GM21825 (cell line): Measurements from ENCODE around the gene MAP3K2.

Experiments used
- ATAC-seq: cut with Tn5 transposase; IDR thresholded peaks from one replicate; pipeline ENCODE4 v1.9.1; 2021; ENCODE audit warnings: mild to moderate bottlenecking, moderate library complexity; ENCODE audit not compliant: unreplicated experiment

Gene MAP3K2

DNA sequence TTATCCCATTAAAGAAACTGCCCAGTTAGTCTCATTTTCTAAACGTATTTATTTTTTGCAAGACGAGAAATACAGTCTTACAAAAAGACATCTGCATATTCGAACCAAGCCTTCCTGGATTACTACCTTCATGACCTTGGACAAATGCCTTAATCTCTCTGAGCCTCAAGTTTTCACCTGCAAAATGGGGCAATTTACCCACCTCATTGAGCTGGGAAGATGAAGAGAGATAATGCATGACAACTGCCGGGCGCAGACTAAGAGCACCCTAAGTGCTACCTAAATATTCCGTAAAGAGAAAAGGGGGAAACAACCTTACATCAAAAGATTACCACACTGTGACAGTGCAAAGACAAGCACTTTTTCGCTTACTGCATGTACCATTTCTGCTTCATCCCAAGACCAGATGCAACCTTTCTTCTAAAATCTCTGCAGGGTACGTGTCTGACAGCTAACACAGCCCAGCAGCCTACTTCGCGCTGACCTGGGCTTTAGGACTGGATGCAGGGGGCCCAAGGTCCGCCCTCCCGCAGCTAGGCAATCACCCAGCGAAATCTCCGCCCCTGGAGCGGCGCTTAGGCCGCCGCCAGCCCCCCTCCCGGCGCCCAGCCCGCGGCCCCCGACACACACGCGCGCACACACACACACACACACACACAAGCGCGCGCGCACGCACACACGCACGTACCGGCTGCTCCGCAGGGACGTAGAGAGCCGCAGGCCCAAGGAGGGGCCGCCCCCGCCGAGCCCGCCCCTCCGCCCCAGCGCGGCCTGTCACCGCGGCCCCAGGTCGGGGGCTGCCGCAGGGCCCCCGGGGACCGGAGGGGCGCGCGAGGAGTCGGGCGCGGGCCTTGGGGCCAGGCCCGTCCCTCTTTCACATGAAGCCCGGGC, 766 bp downstream of the MAP3K2 start:
- ATAC-seq: peak; percentile 66

DNA sequence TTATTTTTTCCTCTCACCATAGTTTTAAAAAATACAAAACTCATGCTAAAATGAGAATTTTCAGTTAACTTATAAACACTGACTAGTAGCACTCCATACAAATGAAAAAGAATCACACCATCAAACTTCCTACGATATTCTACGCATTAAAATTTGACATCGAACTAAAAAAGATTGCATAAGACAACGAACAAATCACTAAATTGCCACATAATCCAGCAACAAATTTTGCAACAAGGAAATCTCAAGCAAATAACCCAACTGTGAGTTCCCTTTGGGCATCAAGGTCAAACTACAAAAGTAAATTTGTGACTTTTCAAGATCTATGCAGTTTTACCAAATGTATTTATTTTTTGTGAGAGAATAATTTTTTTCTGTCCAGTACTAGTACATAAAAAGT, 1.5 kb downstream of the MAP3K2 start:
- ATAC-seq: no peak

- ATAC-seq: no peak
Measured at GRCh38 chr2:127384529-127384928, 3.2 kb downstream of the MAP3K2 start.

DNA sequence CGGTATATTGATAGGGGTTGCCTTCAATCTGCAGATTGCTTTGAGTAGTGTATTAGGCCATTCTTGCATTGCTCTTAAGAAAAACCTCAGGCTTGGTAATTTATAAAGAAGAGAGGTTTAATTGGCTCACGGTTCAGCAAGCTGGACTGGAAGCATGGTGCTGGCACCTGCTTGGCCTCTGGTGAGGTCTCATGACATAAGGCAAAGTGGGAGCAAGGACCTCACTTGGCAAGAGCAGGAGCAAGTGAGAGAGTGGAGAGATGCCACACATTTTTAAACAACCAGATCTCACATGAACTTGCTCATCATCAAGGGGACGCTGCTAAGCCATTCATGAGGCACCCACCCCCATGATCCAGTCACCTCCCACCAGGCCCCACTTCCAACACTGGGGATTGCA, 4.9 kb downstream of the MAP3K2 start:
- no peak for ATAC-seq

DNA sequence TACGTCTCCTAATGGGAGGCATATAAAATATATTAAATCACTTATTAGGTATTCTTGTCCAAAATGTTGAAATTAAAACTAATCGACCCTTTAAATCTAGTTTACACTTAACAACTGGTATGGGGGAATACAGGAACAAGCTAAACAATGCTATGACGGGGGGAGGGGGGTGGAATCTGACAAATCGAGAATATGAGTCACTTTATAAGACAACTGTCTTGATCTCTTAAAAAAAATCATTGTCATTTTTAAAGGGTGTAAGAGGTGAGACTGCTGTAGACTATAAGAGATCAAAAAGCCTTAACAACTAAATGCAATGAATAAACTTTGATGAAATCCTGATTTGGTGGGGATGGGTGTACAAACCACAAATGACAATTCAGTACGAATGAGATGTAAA, 6.0 kb downstream of the MAP3K2 start:
- ATAC-seq: no peak

DNA sequence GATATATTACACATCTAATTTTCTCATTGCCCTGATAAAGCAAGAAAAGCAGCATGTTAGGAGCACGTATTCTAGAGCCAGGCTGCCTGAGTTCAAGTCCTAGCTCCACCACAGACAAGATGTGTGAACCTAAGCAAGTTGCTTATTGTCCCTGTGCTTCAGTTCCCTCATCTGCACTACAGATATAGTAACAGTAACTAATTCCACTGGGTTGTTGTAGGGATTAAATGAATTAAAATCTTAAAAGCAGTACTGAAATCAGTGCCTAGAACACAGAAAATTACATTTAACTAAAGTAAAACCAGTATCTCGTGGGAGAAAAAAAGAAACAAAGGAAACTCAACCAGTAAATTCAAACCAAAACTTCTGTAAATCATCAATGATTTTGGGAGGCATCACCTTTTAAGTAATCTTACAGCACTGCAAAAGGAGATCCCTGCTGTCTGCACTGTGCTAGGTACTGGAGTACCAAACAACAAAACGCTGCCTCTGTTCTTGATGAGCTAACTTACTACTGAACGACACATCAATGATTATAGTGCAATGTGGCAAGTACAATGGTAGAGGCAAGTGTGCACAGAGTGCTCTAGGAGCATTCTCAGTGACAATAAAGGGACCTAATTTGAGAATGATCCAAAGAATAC, 7.9 kb downstream of the MAP3K2 start:
- peak; percentile 60 for ATAC-seq

- no peak for ATAC-seq
Measured at GRCh38 chr2:127378720-127379119, 9.1 kb downstream of the MAP3K2 start.

- ATAC-seq: no peak
Measured at GRCh38 chr2:127377262-127377661, 10.5 kb downstream of the MAP3K2 start.

DNA sequence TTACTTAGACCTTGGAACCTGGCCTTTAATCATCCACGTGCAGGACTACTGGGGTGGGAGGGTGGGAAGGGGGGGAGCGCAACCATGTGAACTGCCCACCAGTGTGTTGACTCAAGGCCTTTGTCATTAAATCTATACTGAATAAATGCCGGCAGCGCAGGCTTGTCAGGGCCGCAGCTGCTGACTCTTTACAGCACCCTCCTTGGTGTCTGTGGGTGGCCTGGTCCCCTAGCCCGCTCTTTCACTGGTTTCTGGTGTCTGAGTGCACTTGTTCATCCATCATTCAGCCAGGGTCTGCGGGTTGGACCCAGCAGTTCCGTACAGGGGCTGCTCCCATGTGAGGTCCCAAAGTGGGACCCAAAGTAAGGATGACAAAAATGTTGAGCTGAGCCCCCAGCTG, 11.5 kb downstream of the MAP3K2 start:
- no peak for ATAC-seq

DNA sequence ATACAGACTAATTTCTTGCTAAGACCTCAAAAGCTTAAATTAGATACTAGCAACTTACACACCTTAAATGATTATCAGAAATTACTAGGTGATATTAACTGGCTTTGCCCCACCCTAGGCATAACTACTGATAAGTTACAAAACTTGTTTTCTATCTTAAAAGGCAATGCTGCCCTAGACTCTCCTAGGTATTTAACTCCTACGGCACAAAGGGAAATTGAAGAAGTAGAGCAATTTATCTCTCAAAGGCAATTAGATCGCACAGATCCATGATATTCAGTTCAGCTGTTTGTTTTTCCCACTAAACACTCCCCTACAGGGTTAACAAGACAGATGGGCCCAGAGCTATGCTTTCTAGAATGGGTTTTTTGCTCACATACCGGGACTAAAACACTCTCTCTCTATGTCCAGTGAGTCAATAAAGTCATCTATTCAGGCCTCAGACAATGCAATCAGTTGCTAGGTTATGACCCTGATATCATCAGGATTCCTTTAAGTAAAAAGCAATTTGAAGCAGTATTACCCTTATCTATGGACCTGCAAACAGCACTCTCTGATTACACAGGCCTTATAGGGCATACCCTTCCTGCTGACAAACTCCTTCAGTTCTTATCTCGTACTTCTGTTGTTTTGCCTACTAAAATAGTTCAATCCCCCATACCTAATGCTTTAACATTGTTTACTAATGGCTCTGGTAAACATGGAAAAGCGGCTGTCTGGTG, 14.3 kb downstream of the MAP3K2 start:
- ATAC-seq: no peak

DNA sequence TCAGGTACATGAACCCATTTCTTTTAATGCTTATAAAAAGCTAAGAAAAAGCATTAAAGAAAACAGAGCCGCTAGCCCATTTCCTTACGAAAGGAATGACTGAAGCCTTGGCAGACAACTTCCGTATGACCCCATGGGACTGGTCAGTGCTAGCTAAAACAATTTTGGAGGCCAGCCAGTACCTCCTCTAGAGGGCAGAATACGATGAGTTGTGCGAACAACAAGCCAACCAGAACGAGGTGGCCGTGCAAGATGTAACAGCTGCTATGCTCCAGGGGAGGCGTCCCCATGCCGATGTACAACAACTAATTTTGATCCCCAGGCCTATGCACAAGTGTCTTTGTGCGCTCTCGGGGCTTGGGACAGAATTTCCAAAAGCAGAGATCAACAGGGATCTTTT, 16.7 kb downstream of the MAP3K2 start:
- ATAC-seq: no peak

- ATAC-seq: no peak
Measured at GRCh38 chr2:127370010-127370409, 17.8 kb downstream of the MAP3K2 start.

DNA sequence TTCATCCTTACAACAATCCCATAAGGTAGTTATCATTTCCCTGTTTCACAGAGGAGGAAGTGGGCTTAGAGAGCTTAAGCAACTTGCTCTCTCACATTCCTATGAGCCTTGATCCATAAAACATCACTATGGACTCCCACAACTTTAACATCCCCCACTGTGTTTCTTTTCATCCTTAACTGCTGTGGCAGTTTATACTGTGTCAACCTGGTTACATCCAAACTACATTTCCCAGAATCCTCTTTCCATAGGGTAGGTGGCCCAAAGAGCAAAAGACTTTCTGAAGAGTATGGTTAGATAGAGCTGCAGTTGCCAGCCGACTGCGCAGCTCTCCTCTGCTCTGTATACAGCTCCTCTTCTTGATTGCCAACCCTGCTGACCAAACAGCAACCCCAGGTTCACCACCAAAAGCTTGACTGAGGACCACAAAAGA, 22.5 kb downstream of the MAP3K2 start:
- no peak for ATAC-seq

GRCh38 chr2:127362971-127363370, 24.8 kb downstream of the MAP3K2 start:
- no peak for ATAC-seq

GRCh38 chr2:127361929-127362885, 25.6 kb downstream of the MAP3K2 start:
- ATAC-seq: no peak

DNA sequence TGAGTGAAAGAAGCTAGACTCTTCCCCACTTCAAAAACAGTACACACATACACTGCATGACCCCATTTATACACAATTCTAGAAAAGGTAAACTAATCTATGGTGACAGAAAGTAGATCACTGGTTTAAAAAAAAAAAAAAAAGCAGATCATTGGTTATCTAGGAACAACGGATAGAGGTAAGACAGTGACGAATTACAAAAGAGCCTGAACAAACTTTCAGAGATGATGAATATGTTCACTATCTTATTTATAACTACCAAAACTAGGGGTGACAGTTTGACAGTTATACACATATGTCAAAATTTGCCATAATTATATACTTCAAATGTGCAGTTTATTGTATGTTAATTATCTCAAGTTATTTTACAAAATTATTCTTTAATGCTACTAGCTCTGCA, 27.5 kb downstream of the MAP3K2 start:
- no peak for ATAC-seq

DNA sequence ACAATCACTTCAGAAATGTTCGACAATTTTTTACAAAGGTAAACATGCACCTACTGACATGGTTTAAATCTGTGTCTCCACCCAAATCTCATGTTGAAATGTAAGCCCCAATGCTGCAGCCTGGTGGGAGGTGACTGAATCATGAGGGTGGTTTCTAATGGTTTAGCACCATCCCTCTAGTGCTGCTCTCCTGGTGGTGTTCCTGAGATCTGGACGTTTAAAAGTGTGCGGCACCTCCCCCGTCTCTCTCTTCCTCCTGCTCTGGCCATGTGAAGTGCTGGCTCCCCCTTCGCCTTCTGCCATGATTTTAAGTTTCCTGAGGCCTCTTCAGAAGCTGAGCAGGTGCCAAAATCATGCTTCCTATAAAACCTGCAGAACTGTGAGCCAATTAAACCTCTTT, 28.3 kb downstream of the MAP3K2 start:
- ATAC-seq: no peak

- no peak for ATAC-seq
Measured at GRCh38 chr2:127358971-127359370, 28.8 kb downstream of the MAP3K2 start.

DNA sequence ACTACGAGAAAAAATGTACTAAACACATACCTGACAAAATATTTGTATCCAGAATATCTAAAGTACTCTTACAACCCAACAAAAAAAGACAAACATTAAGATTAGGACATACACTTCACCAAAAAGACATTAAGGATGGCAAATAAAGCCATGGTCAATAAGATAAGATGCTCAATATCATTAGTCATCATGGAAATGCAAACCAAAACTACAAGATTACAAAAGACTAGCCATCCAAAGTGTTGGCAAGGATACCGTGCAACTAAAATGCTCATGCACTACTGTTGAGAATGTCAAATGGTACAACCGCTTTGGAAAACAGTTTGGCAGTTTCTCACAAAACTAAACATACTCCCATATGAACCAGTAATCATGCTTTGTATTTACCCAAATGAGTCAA, 29.7 kb downstream of the MAP3K2 start:
- no peak for ATAC-seq

GRCh38 chr2:127357591-127357990, 30.2 kb downstream of the MAP3K2 start:
- no peak for ATAC-seq

DNA sequence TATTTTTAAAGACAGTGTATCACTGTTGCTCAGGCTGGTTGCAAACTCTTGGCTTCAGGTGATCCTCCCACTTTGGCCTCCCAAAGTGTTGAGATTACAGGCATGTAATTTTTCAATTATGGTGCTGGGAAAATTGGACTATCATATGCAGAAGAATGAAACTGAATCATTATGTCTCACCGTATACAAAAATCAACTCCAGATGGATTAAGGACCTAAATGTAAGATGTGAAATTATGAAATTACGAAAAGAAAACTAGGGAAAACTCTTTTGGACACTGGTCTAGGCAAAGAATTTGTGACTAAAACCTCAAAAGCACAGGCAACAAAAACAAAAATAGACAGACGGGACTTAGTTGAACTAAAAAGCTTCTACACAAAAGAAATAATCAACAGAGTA, 31.2 kb downstream of the MAP3K2 start:
- no peak for ATAC-seq
